AG04449 (cell line): ENCODE results near the gene BRSK2.

Experiments
- CTCF ChIA-PET: fragments of 350-600 bp; formaldehyde crosslinking; extraction: SDS; loops from one replicate; lab custom pipeline; 2021; ENCODE audit warnings: antibody characterized with exemption; lab: Yijun Ruan, JAX
- POLR2A ChIA-PET: fragments of 400-600, 350-600 bp; formaldehyde crosslinking; extraction: SDS; loops from one replicate; lab custom pipeline; 2020; ENCODE audit warnings: antibody characterized with exemption, inconsistent platforms; lab: Yijun Ruan, JAX
- DNase-seq: peaks from one replicate; pipeline ENCODE4 v3.0.0-alpha.2; 2010; ENCODE audit warnings: low read depth, low spot score
- H3K4me3 ChIP-seq: 2 replicates; pipeline ENCODE4 v1.5.1; 2011; ENCODE audit warnings: low read depth, mild to moderate bottlenecking, control low read depth, low read length
- CTCF ChIP-seq: IDR thresholded peaks from one replicate; pipeline ENCODE4 v1.5.1; 2011; ENCODE audit warnings: mild to moderate bottlenecking, moderate library complexity, low read length, control low read depth, inconsistent platforms; ENCODE audit not compliant: insufficient read depth; ENCODE audit errors: missing control alignments

The BRSK2 gene

GRCh38 chr11:1437500-1437899 is 47.8 kb downstream of the BRSK2 start:
- CTCF ChIA-PET, result no interaction called here
- TF ChIP-seq CTCF, result no peak
- H3K4me3 ChIP-seq, result no peak overlapping the region
- POLR2A ChIA-PET, result no interaction called here
- DNase-seq, result peak; percentile 9

- POLR2A ChIA-PET, result no interaction called here
- no peak for DNase-seq
- CTCF ChIA-PET, result no interaction called here
- H3K4me3 ChIP-seq, result no peak overlapping the region
- no peak for TF ChIP-seq CTCF
Measured at GRCh38 chr11:1438261-1438966, 48.7 kb downstream of the BRSK2 start.

GRCh38 chr11:1438967-1439330 is 49.2 kb downstream of the BRSK2 start:
- ChIA-PET CTCF (no interaction called here), POLR2A (no interaction called here)
- H3K4me3 ChIP-seq, result no peak overlapping the region
- no peak for TF ChIP-seq CTCF
- no peak for DNase-seq

GRCh38 chr11:1439341-1439740 is 49.6 kb downstream of the BRSK2 start:
- POLR2A ChIA-PET, result no interaction called here

GRCh38 chr11:1440066-1440465 is 50.3 kb downstream of the BRSK2 start:
- POLR2A ChIA-PET, result no interaction called here
- CTCF ChIA-PET, result interaction anchor here (0.9 kb wide), 1 partner anchor 75 kb away, joined by 3 read pairs; no protein-coding TSS in a partner anchor
- no peak for TF ChIP-seq CTCF
- no peak for DNase-seq
- no peak overlapping the region for H3K4me3 ChIP-seq

More at GRCh38 chr11:1439341-1439740, 49.6 kb downstream of the BRSK2 start:
- CTCF ChIA-PET, result no interaction called here
- no peak for DNase-seq
- TF ChIP-seq CTCF, result no peak
- no peak overlapping the region for H3K4me3 ChIP-seq

- TF ChIP-seq CTCF, result no peak
- POLR2A ChIA-PET, result no interaction called here
- H3K4me3 ChIP-seq, result no peak overlapping the region
- CTCF ChIA-PET, result interaction anchor here (0.9 kb wide), 1 partner anchor 75 kb away, joined by 3 read pairs; no protein-coding TSS in a partner anchor
- DNase-seq, result no peak
Measured at GRCh38 chr11:1440496-1440895, 50.8 kb downstream of the BRSK2 start.
